Measurements from ENCODE around the gene AKR1C4.
"Not testable (repeated sequence)": the region's sequence is repeated elsewhere in the genome, so short reads cannot be mapped to it uniquely, and the experiment has no call there.

Gene AKR1C4

GRCh38 chr10:5196702-5197113 lies at the start of gene AKR1C4:
TSS of gene AKR1C4 (plus strand) at chr10:5196837. CDS start at chr10:5196868, 31 bp downstream.
- DNase-seq (ENCODE audit: low read depth) = no peak

GRCh38 chr10:5146920-5147254 lies 49.8 kb upstream of the AKR1C4 start:
- no peak for DNase-seq (ENCODE audit: low read depth)

- DNase-seq (ENCODE audit: low read depth) = no peak
Observed at GRCh38 chr10:5147255-5147980, 49.2 kb upstream of the AKR1C4 start.

GRCh38 chr10:5147981-5148677 lies 48.5 kb upstream of the AKR1C4 start:
- DNase-seq (ENCODE audit: low read depth) = no peak

GRCh38 chr10:5148678-5149032 lies 48.0 kb upstream of the AKR1C4 start:
- no peak for DNase-seq (ENCODE audit: low read depth)

- DNase-seq (ENCODE audit: low read depth) = no peak
Observed at GRCh38 chr10:5151076-5151475, 45.6 kb upstream of the AKR1C4 start.

- DNase-seq (ENCODE audit: low read depth) = no peak
Observed at GRCh38 chr10:5155951-5156350, 40.7 kb upstream of the AKR1C4 start.

GRCh38 chr10:5157501-5157900 lies 39.1 kb upstream of the AKR1C4 start:
- DNase-seq (ENCODE audit: low read depth) = no peak

- no peak for DNase-seq (ENCODE audit: low read depth)
Observed at GRCh38 chr10:5159126-5159525, 37.5 kb upstream of the AKR1C4 start.

GRCh38 chr10:5163487-5163886 lies 33.1 kb upstream of the AKR1C4 start:
- DNase-seq (ENCODE audit: low read depth) = no peak

GRCh38 chr10:5165738-5166137 lies 30.9 kb upstream of the AKR1C4 start:
- no peak for DNase-seq (ENCODE audit: low read depth)

GRCh38 chr10:5168897-5169420 lies 27.7 kb upstream of the AKR1C4 start:
- no peak for DNase-seq (ENCODE audit: low read depth)

- not testable (repeated sequence) for DNase-seq (ENCODE audit: low read depth)
Observed at GRCh38 chr10:5175581-5175980, 21.1 kb upstream of the AKR1C4 start.

GRCh38 chr10:5180503-5180902 lies 16.1 kb upstream of the AKR1C4 start:
- not testable (repeated sequence) for DNase-seq (ENCODE audit: low read depth)

GRCh38 chr10:5183923-5184322 lies 12.7 kb upstream of the AKR1C4 start:
- DNase-seq (ENCODE audit: low read depth) = no peak

GRCh38 chr10:5184987-5185775 lies 11.5 kb upstream of the AKR1C4 start, which contains the start of gene AKR1C8:
TSS of gene AKR1C8 (minus strand) at chr10:5185150. CDS start at chr10:5185104, 46 bp downstream.
- no peak for DNase-seq (ENCODE audit: low read depth)

GRCh38 chr10:5187867-5188266 lies 8.8 kb upstream of the AKR1C4 start:
- no peak for DNase-seq (ENCODE audit: low read depth)

GRCh38 chr10:5188358-5188757 lies 8.3 kb upstream of the AKR1C4 start:
- no peak for DNase-seq (ENCODE audit: low read depth)

- no peak for DNase-seq (ENCODE audit: low read depth)
Observed at GRCh38 chr10:5194431-5194830, 2.2 kb upstream of the AKR1C4 start.

- DNase-seq (ENCODE audit: low read depth) = no peak
Observed at GRCh38 chr10:5195727-5196374, 786 bp upstream of the AKR1C4 start.

GRCh38 chr10:5198386-5198785 lies 1.7 kb downstream of the AKR1C4 start:
- no peak for DNase-seq (ENCODE audit: low read depth)

GRCh38 chr10:5199398-5199797 lies 2.8 kb downstream of the AKR1C4 start:
- no peak for DNase-seq (ENCODE audit: low read depth)

All from stimulated activated CD8-positive, alpha-beta memory T cell treated with anti-CD3 and anti-CD28 coated beads, Interleukin-15, amount 100 ng/mL, for 1 hour (primary cell).